ENCODE data around the gene LYPD4.
A peak's percentile ranks its signal among the peaks of the same experiment; 100 is the strongest.

Gene LYPD4

DNA sequence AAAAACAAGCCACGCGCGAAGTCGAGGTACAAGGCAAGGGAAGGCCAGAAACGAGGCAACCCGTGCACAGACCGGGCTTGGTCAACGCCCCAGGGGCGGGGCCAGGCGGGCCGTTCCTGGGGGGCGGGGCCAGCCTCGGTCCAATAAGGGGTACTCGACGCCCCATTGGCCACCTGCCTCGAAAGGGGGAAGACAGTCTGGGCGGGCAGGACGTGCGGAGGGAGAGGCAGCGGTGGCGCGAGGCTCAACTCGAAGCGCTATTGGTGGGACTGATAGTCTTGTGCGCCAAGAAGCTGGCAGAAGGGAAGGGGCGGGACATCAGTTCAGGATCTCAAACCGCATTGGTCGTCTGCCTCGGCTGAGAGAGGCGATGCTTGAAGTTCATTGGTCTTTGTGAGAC is at the start of gene LYPD4:
LYPD4 (minus strand) TSS at position 83 of the 400 bp plus-strand sequence. CDS start 5,398 bp downstream, outside the sequence.
- no peak for TF ChIP-seq ZFX (IDR thresholded peaks at IDR 0.05)
- TF ChIP-seq, protein P1, sequence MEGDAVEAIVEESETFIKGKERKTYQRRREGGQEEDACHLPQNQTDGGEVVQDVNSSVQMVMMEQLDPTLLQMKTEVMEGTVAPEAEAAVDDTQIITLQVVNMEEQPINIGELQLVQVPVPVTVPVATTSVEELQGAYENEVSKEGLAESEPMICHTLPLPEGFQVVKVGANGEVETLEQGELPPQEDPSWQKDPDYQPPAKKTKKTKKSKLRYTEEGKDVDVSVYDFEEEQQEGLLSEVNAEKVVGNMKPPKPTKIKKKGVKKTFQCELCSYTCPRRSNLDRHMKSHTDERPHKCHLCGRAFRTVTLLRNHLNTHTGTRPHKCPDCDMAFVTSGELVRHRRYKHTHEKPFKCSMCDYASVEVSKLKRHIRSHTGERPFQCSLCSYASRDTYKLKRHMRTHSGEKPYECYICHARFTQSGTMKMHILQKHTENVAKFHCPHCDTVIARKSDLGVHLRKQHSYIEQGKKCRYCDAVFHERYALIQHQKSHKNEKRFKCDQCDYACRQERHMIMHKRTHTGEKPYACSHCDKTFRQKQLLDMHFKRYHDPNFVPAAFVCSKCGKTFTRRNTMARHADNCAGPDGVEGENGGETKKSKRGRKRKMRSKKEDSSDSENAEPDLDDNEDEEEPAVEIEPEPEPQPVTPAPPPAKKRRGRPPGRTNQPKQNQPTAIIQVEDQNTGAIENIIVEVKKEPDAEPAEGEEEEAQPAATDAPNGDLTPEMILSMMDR (conservative IDR thresholded peaks at IDR 0.05): no peak
- peak within 1 kb of the TSS; percentile 27 for H3K27ac ChIP-seq

- TF ChIP-seq ZFX (IDR thresholded peaks at IDR 0.05): no peak
- TF ChIP-seq, protein P1 (conservative IDR thresholded peaks at IDR 0.05): no peak
- H3K27ac ChIP-seq: no peak overlapping the region
Observed at GRCh38 chr19:41893899-41894298, 49.4 kb upstream of the LYPD4 start.

DNA sequence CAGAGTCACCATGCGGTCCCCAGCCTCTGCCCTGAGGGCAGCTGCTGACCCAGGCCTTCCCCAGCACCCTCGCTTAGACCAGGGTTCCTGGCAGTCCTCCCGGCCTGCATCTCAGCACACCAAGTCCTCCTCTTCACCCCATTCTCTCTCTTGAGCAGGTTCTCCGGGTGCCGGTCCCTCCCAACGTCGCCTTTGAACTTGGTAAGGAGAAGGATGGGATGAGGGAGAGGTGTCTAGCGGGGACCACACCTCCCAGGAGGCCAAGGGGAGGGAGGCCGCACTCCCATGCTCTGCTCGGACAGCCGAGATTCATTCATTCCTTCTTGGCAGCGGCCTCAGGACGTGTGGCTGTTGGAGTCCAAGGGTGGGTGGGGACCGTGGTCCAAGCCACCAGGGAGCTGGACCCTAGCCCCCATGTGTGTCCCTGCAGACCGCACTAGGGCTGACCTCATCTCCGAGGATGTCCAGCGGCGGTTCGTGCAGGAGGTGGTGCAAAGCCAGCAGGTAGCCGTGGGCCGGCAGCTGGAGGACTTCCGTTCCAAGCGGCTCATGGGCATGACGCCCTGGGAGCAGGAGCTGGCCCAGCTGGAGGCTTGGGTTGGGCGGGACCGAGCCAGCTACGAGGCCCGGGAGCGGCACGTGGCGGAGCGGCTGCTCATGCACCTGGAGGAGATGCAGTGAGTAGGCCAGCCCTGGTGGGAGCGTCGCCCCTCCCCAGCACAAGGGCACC is 47.9 kb upstream of the LYPD4 start:
- TF ChIP-seq, protein P1 (conservative IDR thresholded peaks at IDR 0.05): no peak
- TF ChIP-seq ZFX (IDR thresholded peaks at IDR 0.05): no peak
- H3K27ac ChIP-seq: no peak overlapping the region

GRCh38 chr19:41890936-41891335 is 46.5 kb upstream of the LYPD4 start:
- TF ChIP-seq, protein P1 (conservative IDR thresholded peaks at IDR 0.05): no peak
- TF ChIP-seq ZFX (IDR thresholded peaks at IDR 0.05): no peak
- no peak overlapping the region for H3K27ac ChIP-seq

DNA sequence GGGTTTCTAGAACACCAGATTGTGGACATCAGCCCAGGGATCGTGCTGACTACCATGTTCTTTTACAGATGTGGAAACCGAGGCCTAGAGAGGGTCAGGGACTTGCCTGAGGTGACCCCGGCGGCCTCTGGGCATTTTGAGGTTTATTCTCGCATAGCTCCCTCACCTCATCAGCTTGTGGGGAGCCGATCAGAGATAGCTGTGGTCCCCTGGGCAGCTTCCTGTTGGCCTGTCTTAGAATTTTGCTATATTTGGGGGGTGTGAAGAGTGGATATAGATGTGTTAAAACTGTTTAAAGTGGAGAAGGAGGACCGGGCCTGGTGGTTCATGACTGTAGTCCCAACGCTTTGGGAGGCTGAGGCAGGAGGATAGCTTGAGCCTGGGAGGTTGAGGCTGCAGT is 45.4 kb upstream of the LYPD4 start:
- no peak overlapping the region for H3K27ac ChIP-seq
- no peak for TF ChIP-seq ZFX (IDR thresholded peaks at IDR 0.05)
- TF ChIP-seq, protein P1 (conservative IDR thresholded peaks at IDR 0.05): no peak

- no peak for TF ChIP-seq ZFX (IDR thresholded peaks at IDR 0.05)
- TF ChIP-seq, protein P1 (conservative IDR thresholded peaks at IDR 0.05): no peak
- H3K27ac ChIP-seq: no peak overlapping the region
Observed at GRCh38 chr19:41888926-41889325, 44.4 kb upstream of the LYPD4 start.

GRCh38 chr19:41887711-41888382 is 43.4 kb upstream of the LYPD4 start:
- no peak overlapping the region for H3K27ac ChIP-seq
- TF ChIP-seq ZFX (IDR thresholded peaks at IDR 0.05): no peak
- TF ChIP-seq, protein P1 (conservative IDR thresholded peaks at IDR 0.05): no peak
